Thoracic aorta (tissue), 2 donors: ENCODE measurements around the gene AEN. TPM values are rescaled to one million over a fixed set of nuclear protein-coding genes. Genes with fewer than 3 reads are reported as not detected.

Source experiments
- ATAC-seq: fragments of 150-250 bp; one replicate; pipeline ENCODE4 v1.8.0; 2017; ENCODE audit warnings: low read depth; ENCODE audit not compliant: insufficient number of reproducible peaks, low FRiP score
- DNase-seq: peaks from one replicate; pipeline ENCODE4 v3.0.0-alpha.2; 2020; ENCODE audit warnings: low spot score
- H3K27ac ChIP-seq, 2 donors: fragments of 200-600 bp; sonication (generic); 1 replicate in 1 of 2; 2 replicates in 1 of 2; pipeline ENCODE4 v1.5.1; 2016; ENCODE audit warnings: mild to moderate bottlenecking in 2 of 2, moderate library complexity in 2 of 2
- H3K27me3 ChIP-seq: fragments of 200-600 bp; sonication (generic); replicated peaks from 2 replicates; pipeline ENCODE4 v1.6.0; 2016; ENCODE audit warnings: mild to moderate bottlenecking; ENCODE audit not compliant: insufficient read depth
- H3K36me3 ChIP-seq: fragments of 200-600 bp; sonication (generic); one replicate; pipeline ENCODE4 v1.5.1; 2016
- H3K4me1 ChIP-seq, 2 donors: fragments of 200-600 bp; sonication (generic); 1 replicate in 1 of 2; 2 replicates in 1 of 2; pipeline versions ENCODE4 v1.5.1 to v1.6.0; 2016; ENCODE audit warnings: low read depth in 2 of 2, mild to moderate bottlenecking in 1 of 2; ENCODE audit not compliant: control insufficient read depth in 1 of 2
- H3K4me3 ChIP-seq: fragments of 200-600 bp; sonication (generic); 2 replicates; pipeline ENCODE4 v1.5.1; 2016; ENCODE audit warnings: mild to moderate bottlenecking
- H3K9me3 ChIP-seq: fragments of 200-600 bp; sonication (generic); 2 replicates; pipeline ENCODE4 v1.5.1; 2016
- total RNA-seq, 2 donors: library from RNA; depleted of rRNA; stranded (reverse); fragments of >200 nt; gene quantifications; one replicate each; pipeline versions ENCODE4 v1.1.0 to v1.2.3, GENCODE V29; 2016
- TF ChIP-seq, protein P1 (sequence below): fragments of 200-600 bp; sonication (generic); IDR thresholded peaks from one replicate; pipeline ENCODE4 v1.5.1; 2019; ENCODE audit warnings: antibody characterized with exemption

AEN gene
- total RNA-seq, 2 donors from 2014 or later: 36.0 to 36.3 TPM

- TF ChIP-seq, protein P1, sequence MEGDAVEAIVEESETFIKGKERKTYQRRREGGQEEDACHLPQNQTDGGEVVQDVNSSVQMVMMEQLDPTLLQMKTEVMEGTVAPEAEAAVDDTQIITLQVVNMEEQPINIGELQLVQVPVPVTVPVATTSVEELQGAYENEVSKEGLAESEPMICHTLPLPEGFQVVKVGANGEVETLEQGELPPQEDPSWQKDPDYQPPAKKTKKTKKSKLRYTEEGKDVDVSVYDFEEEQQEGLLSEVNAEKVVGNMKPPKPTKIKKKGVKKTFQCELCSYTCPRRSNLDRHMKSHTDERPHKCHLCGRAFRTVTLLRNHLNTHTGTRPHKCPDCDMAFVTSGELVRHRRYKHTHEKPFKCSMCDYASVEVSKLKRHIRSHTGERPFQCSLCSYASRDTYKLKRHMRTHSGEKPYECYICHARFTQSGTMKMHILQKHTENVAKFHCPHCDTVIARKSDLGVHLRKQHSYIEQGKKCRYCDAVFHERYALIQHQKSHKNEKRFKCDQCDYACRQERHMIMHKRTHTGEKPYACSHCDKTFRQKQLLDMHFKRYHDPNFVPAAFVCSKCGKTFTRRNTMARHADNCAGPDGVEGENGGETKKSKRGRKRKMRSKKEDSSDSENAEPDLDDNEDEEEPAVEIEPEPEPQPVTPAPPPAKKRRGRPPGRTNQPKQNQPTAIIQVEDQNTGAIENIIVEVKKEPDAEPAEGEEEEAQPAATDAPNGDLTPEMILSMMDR: no peak
- DNase-seq (no peak), ATAC-seq (no peak)
- H3K27ac ChIP-seq: no peak overlapping the region
- no peaks in the 10 kb centered on the region for H3K36me3 ChIP-seq
- no peaks in the 10 kb centered on the region for H3K4me1 ChIP-seq
- H3K9me3 ChIP-seq: no peaks in the 10 kb centered on the region
- H3K4me3 ChIP-seq: no peak overlapping the region
- no peaks in the 10 kb centered on the region for H3K27me3 ChIP-seq
These were observed 40.6 kb upstream of the AEN start for GRCh38 chr15:88580532-88580931.

GRCh38 chr15:88586401-88587162 is 34.6 kb upstream of the AEN start:
- DNase-seq: no peak
- no peak for ATAC-seq
- no peak overlapping the region for H3K27ac ChIP-seq
- H3K9me3 ChIP-seq: no peaks in the 10 kb centered on the region
- no peaks in the 10 kb centered on the region for H3K36me3 ChIP-seq
- no peak overlapping the region for H3K4me3 ChIP-seq
- H3K4me1 ChIP-seq: no peaks in the 10 kb centered on the region
- H3K27me3 ChIP-seq: no peaks in the 10 kb centered on the region
- TF ChIP-seq, protein P1: no peak

GRCh38 chr15:88590759-88591158 is 30.4 kb upstream of the AEN start:
- H3K27ac ChIP-seq: no peak overlapping the region
- no peak for ATAC-seq
- TF ChIP-seq, protein P1: no peak
- no peaks in the 10 kb centered on the region for H3K4me1 ChIP-seq
- DNase-seq: no peak
- no peaks in the 10 kb centered on the region for H3K36me3 ChIP-seq
- H3K27me3 ChIP-seq: no peaks in the 10 kb centered on the region
- no peak overlapping the region for H3K4me3 ChIP-seq
- H3K9me3 ChIP-seq: no peaks in the 10 kb centered on the region

- Histone ChIP-seq H3K27ac (no peak overlapping the region), H3K9me3 (no peaks in the 10 kb centered on the region), H3K27me3 (no peaks in the 10 kb centered on the region), H3K4me3 (no peak overlapping the region), H3K36me3 (no peaks in the 10 kb centered on the region), H3K4me1 (no peaks in the 10 kb centered on the region)
- no peak for DNase-seq
- no peak for ATAC-seq
- TF ChIP-seq, protein P1: no peak
These were observed 29.8 kb upstream of the AEN start for GRCh38 chr15:88591384-88591783.

DNA sequence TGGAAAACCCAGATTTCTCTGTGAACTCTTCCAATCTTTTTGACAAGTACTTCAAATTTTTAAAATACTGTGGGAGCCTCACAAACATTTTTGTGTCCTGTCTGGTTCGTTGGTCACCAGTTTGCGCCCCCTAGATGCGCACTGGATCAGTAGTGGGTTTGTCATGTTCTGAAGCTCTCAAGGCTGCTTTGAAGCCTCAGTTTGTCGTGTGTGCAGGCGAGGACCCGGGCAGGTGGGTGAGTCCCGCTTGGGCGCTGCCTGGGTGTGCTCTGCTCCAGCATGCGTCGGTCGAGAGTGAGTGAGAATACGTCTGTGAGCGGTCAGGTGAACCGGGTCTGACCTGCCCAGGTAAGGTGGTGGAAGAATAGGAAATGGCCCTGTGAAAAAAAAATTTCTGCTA is 17.3 kb upstream of the AEN start:
- ATAC-seq (no peak), DNase-seq (no peak)
- TF ChIP-seq, protein P1: no peak
- Histone ChIP-seq H3K9me3 (no peaks in the 10 kb centered on the region), H3K27me3 (peaks cover 20% of the 10 kb centered on the region), H3K4me1 (peaks cover 0 to 19% of the 10 kb centered on the region in 2 donors), H3K4me3 (no peak overlapping the region), H3K27ac (no peak overlapping the region), H3K36me3 (no peaks in the 10 kb centered on the region)
